KMS-11 (cell line): ENCODE results near the gene CCDC51.
"Not testable (repeated sequence)": the region's sequence is repeated elsewhere in the genome, so short reads cannot be mapped to it uniquely, and the experiment has no call there.

Experiments used
- H2AFZ ChIP-seq: fragments of 200-600 bp; sonication (generic); 2 replicates; pipeline ENCODE4 v1.6.1; 2016; ENCODE audit warnings: antibody characterized with exemption, mixed run types, low read depth
- H3K27ac ChIP-seq: fragments of 200-600 bp; sonication (generic); 2 replicates; pipeline ENCODE4 v1.6.1; 2016; ENCODE audit warnings: mild to moderate bottlenecking, mixed run types
- H3K27me3 ChIP-seq: fragments of 200-600 bp; sonication (generic); 2 replicates; pipeline ENCODE4 v1.6.1; 2017; ENCODE audit warnings: mild to moderate bottlenecking, low read depth, mixed run types, moderate library complexity; ENCODE audit not compliant: insufficient read depth
- H3K36me3 ChIP-seq: fragments of 200-600 bp; sonication (generic); 2 replicates; pipeline ENCODE4 v1.6.1; 2017; ENCODE audit warnings: mild to moderate bottlenecking, mixed run types; ENCODE audit not compliant: insufficient read depth
- H3K4me1 ChIP-seq: fragments of 200-600 bp; sonication (generic); 2 replicates; pipeline ENCODE4 v1.6.1; 2016; ENCODE audit warnings: mild to moderate bottlenecking, low read depth, mixed run types; ENCODE audit not compliant: poor library complexity, severe bottlenecking
- H3K4me2 ChIP-seq: fragments of 200-600 bp; sonication (generic); 2 replicates; pipeline ENCODE4 v1.7.0; 2016; ENCODE audit warnings: mild to moderate bottlenecking, mixed run types
- H3K4me3 ChIP-seq: fragments of 200-600 bp; sonication (generic); IDR thresholded peaks from 2 replicates; pipeline ENCODE4 v1.6.1; 2017; ENCODE audit warnings: low read depth, low read length, mixed read lengths; ENCODE audit not compliant: insufficient read depth
- H3K79me2 ChIP-seq: fragments of 200-600 bp; sonication (generic); 2 replicates; pipeline ENCODE4 v1.6.1; 2016; ENCODE audit warnings: low read depth, mixed run types; ENCODE audit not compliant: insufficient read depth
- H3K9ac ChIP-seq: fragments of 200-600 bp; sonication (generic); 2 replicates; pipeline ENCODE4 v1.6.1; 2016; ENCODE audit warnings: mild to moderate bottlenecking, mixed run types
- H4K20me1 ChIP-seq: fragments of 200-600 bp; sonication (generic); 2 replicates; pipeline ENCODE4 v1.6.1; 2016; ENCODE audit warnings: mild to moderate bottlenecking, mixed run types; ENCODE audit not compliant: insufficient read depth
- TF ChIP-seq, protein P1 (sequence below): fragments of 200-600 bp; sonication (generic); conservative IDR thresholded peaks from 2 replicates; pipeline ENCODE4 v1.6.1; 2017; ENCODE audit warnings: low read depth, mild to moderate bottlenecking, antibody characterized with exemption, low read length, moderate library complexity, mixed read lengths

The CCDC51 gene

DNA sequence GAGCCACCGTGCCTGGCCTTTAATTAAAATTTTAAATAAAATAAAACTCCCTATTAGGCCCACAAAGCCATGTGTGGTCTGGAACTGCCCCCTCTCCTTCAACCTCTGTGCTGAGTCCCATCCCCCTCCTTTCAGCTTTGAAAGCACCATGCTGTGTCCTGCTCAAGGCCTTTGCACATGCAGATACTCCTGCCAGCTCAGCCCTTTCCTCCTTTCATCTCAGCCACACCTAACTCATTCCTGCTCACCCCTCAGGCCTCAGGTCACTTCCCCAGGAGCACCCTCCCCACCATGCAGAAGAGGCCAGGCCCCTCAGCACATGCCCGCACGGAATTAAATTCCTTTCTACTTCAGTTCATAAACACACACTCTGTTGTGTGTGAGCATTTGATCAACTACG lies 34.7 kb upstream of the CCDC51 start:
- peaks cover 48% of the 10 kb centered on the region for H3K4me1 ChIP-seq
- no peak overlapping the region for H3K4me3 ChIP-seq
- H4K20me1 ChIP-seq: no peaks in the 10 kb centered on the region
- peaks cover 14% of the 10 kb centered on the region; the same call in 1 of the 2 replicates for H3K79me2 ChIP-seq
- H3K27me3 ChIP-seq: no peaks in the 10 kb centered on the region
- H3K36me3 ChIP-seq: no peaks in the 10 kb centered on the region
- no peak overlapping the region for H3K27ac ChIP-seq
- TF ChIP-seq, protein P1, sequence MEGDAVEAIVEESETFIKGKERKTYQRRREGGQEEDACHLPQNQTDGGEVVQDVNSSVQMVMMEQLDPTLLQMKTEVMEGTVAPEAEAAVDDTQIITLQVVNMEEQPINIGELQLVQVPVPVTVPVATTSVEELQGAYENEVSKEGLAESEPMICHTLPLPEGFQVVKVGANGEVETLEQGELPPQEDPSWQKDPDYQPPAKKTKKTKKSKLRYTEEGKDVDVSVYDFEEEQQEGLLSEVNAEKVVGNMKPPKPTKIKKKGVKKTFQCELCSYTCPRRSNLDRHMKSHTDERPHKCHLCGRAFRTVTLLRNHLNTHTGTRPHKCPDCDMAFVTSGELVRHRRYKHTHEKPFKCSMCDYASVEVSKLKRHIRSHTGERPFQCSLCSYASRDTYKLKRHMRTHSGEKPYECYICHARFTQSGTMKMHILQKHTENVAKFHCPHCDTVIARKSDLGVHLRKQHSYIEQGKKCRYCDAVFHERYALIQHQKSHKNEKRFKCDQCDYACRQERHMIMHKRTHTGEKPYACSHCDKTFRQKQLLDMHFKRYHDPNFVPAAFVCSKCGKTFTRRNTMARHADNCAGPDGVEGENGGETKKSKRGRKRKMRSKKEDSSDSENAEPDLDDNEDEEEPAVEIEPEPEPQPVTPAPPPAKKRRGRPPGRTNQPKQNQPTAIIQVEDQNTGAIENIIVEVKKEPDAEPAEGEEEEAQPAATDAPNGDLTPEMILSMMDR: no peak
- H3K4me2 ChIP-seq: no peak overlapping the region; the same call in 1 of the 2 replicates
- no peak overlapping the region for H3K9ac ChIP-seq
- H2AFZ ChIP-seq: no peak overlapping the region

DNA sequence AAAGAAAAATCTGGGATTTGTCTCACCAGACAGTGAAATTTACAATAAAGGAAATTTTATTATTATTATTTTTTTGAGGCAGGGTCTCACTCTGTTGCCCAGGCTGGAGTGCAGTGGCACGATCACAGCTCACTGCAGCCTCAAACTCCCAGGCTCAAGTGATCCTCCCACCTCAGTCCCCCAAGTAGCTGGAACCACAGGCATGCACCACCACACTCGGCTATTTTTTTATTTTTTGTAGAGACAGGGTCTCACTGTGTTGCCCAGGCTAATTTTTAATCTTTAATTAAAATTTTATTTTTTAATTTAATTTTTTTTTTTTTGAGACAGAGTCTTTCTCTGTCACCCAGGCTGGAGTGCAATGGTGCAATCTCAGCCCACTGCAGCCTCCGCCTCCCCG lies 34.1 kb upstream of the CCDC51 start:
- peaks cover 14% of the 10 kb centered on the region; the same call in 1 of the 2 replicates for H3K79me2 ChIP-seq
- H2AFZ ChIP-seq, H3K4me3 ChIP-seq, H3K36me3 ChIP-seq, H3K4me2 ChIP-seq, H3K27me3 ChIP-seq, H3K9ac ChIP-seq, H3K27ac ChIP-seq, H4K20me1 ChIP-seq: not testable (repeated sequence)
- H3K4me1 ChIP-seq: peaks cover 42% of the 10 kb centered on the region

DNA sequence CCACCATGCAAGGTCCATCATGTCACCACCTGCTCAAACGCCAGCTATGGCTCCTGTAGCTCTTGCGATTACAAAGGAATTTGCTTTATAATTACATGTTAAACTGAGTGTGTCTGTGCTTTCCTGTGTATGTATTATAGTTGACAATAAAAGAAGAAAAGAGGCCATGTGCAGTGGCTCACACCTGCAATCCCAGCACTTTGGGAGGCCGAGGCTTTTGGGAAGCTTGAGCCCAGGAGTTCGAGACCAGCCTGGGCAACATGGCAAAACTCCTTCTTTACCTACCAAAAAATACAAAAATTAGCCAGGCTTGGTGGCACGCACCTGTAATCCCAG lies 33.7 kb upstream of the CCDC51 start:
- Histone ChIP-seq H3K36me3 (no peaks in the 10 kb centered on the region), H3K9ac (peak overlapping the region; percentile 69; the same call in 1 of the 2 replicates), H2AFZ (peak overlapping the region; percentile 62), H3K79me2 (peaks cover 14% of the 10 kb centered on the region; the same call in 1 of the 2 replicates), H3K27me3 (no peaks in the 10 kb centered on the region), H3K4me2 (peak overlapping the region; percentile 84), H3K27ac (peak overlapping the region; percentile 92), H4K20me1 (no peaks in the 10 kb centered on the region), H3K4me3 (no peak overlapping the region), H3K4me1 (peaks cover 39% of the 10 kb centered on the region)
- TF ChIP-seq, protein P1: no peak

DNA sequence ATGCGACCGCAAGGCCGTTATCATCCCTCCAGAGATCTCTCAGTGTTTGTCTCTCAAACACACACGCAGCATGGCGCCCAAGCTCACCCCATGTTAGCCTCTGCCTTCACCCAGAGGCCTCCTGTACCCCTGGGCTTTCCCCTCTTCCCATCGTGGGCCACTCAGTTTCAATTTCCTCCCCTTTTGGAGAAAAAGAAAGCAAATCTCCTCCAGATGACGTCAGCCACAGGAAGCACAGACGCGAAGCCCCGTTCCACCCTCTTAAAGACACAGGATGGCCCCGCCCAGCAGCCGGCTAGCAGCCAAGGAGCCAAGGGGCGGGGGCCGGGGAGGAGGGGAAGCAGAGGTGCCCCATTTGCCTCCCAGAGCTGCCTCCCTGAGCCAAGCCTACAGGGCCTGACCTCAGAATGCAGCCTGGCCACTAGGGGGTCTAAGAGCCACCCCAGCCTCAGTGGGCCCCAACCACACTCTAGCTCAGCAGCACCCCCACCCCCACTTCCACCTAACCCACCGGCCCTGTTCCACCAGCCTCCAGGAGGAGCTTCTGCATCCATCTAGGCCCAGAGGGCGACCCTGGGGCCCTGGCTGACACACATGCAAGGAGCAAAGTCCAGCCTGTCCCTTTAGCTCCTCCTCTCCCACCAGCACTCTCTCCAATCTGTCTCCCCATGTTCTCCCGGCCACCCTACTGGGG lies 33.2 kb upstream of the CCDC51 start:
- Histone ChIP-seq H4K20me1 (no peaks in the 10 kb centered on the region), H2AFZ (peak overlapping the region; percentile 62), H3K4me2 (peak overlapping the region; percentile 84), H3K4me1 (peaks cover 39% of the 10 kb centered on the region), H3K4me3 (no peak overlapping the region), H3K27me3 (no peaks in the 10 kb centered on the region), H3K27ac (peak overlapping the region; percentile 92), H3K36me3 (no peaks in the 10 kb centered on the region), H3K79me2 (peaks cover 14% of the 10 kb centered on the region; the same call in 1 of the 2 replicates), H3K9ac (peak overlapping the region; percentile 69)
- TF ChIP-seq, protein P1: 0 out of 2 replicates have a peak, but pooled peaks have one; percentile 21

DNA sequence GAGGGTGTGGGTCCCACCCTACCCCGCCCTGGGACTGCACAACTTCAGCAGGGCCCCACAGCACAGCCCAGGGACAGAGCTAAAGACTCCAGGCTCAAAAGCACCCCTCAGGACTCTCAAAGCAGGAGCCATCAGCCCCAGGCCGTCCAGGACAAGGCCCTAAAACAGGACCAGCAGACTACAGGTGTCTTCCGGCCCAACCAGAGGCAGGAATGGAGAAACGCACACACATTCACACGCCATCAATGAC lies 32.7 kb upstream of the CCDC51 start:
- no peaks in the 10 kb centered on the region for H3K36me3 ChIP-seq
- H3K27me3 ChIP-seq: no peaks in the 10 kb centered on the region
- peak overlapping the region; percentile 69 for H3K9ac ChIP-seq
- H3K79me2 ChIP-seq: peaks cover 14% of the 10 kb centered on the region; the same call in 1 of the 2 replicates
- H2AFZ ChIP-seq: peak overlapping the region; percentile 25; the same call in 1 of the 2 replicates
- peak overlapping the region; percentile 57; the same call in 1 of the 2 replicates for H3K4me2 ChIP-seq
- no peak overlapping the region for H3K4me3 ChIP-seq
- H3K27ac ChIP-seq: peak overlapping the region; percentile 92
- peaks cover 39% of the 10 kb centered on the region for H3K4me1 ChIP-seq
- TF ChIP-seq, protein P1: no peak
- H4K20me1 ChIP-seq: no peaks in the 10 kb centered on the region
